GM21717 (cell line): ENCODE data around the gene PLCL1.
"Not testable (repeated sequence)": the region's sequence is repeated elsewhere in the genome, so short reads cannot be mapped to it uniquely, and the experiment has no call there.

Experiments used
- ATAC-seq: cut with Tn5 transposase; IDR thresholded peaks from one replicate; pipeline ENCODE4 v1.9.1; 2021; ENCODE audit warnings: mild to moderate bottlenecking, moderate library complexity; ENCODE audit not compliant: unreplicated experiment

PLCL1 gene

GRCh38 chr2:197809064-197809463, 4.7 kb downstream of the PLCL1 start:
- ATAC-seq: no peak

DNA sequence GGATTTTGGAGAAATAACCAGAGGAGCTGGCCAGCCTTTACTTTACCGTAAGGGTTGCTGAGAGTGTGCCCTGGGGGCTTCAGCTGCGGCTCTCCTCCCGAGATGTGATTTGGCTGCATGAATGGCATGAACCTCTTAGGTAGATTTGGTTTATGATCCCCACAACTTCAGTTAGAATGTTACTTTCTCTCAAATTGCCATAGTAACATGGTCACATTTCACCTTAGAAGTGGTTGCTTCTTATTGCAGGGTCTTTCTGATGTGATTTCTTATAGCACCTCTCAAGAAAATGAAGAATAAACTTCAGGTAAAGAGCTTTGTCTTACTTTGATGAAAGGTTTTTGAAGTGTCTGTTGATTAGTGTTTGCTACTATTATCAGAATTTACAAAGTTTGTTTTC, 5.6 kb downstream of the PLCL1 start:
- ATAC-seq: no peak

DNA sequence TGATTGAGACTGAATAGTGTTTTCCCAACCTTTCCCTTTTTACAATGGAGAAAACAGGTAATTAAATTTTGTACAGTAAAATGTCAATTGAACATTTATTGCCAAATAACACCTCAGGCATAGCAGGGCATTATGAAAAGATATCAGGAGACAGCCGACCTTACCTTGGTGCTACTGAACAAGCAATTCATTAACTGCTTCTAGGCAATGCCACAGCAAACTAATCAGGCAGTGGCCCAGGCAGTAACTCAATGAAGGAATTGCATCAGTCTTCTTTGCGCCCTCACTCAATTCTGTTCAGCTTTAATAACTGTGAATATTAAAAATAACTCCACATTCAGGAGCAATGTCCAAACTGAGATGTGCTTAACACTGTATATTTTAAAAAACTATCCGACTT, 6.1 kb downstream of the PLCL1 start:
- no peak for ATAC-seq

DNA sequence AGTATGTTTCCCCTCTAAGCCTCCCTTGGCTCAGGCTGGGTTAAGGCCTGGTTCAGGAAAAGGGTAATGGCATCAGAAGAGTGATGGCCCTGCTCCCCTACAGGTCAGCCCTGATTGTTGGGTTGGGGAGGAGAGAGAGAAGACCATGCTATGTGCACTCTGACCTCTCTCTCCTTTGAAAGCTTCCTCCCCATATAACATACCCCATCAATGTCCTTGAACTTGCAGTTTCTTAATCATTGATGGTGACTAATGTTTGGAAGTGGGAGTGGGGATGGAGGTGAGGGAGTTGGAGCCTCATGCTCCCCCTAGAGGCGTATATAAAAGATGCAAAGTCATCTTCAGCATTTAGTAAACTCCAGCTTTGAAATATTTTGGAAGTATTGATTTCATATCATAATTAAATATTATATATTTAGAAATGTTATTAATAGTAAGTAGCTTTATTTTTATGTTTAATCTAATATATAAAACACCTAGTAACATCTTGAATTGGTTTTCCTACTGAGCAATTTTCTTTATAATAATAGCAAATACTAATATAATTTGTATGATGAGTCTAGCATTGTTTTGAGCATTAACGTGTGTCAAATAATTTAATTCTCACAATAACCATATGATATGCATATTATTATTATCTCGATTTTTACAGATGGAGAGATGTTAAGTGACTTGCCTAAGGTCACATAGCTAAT, 8.8 kb downstream of the PLCL1 start:
- ATAC-seq: no peak

- ATAC-seq: no peak
Observed at GRCh38 chr2:197814526-197814925, 10.1 kb downstream of the PLCL1 start.

DNA sequence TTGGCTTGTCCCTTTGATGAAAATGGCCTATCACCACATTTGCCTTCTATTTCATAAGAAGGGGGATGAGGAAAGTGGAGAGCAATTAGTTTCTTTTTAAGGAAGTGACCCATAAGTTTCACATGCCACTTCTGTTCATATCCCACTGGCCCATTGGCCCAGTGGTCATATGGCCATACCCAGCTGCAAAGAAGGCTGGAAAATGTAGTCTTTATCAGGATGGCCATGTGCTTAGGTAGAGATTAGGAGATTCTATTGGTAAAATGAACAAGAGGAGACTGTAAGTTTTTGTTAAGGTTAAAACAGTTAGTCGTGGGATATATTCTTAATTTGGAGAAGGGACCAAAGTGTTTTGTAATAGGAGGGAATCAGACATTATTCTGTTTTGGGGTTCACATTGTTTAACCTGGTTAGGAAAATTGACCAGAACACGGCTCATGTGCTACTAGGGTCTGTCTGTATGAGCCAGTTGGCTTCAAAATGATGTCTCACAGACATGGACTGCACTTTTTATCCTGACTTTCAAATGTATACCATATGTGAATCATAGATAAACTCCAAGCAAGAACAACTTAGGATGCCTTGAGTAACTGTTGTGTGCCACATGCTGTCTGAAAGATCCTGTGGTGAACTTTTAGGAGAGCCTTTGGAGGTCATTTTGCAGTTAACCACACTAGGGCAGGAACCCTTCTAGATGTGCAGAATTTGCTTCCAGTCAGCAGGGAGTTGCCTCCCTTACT, 17.3 kb downstream of the PLCL1 start:
- no peak for ATAC-seq

GRCh38 chr2:197822333-197822732, 17.9 kb downstream of the PLCL1 start:
- no peak for ATAC-seq

- ATAC-seq: no peak
Observed at GRCh38 chr2:197827618-197828017, 23.2 kb downstream of the PLCL1 start.

DNA sequence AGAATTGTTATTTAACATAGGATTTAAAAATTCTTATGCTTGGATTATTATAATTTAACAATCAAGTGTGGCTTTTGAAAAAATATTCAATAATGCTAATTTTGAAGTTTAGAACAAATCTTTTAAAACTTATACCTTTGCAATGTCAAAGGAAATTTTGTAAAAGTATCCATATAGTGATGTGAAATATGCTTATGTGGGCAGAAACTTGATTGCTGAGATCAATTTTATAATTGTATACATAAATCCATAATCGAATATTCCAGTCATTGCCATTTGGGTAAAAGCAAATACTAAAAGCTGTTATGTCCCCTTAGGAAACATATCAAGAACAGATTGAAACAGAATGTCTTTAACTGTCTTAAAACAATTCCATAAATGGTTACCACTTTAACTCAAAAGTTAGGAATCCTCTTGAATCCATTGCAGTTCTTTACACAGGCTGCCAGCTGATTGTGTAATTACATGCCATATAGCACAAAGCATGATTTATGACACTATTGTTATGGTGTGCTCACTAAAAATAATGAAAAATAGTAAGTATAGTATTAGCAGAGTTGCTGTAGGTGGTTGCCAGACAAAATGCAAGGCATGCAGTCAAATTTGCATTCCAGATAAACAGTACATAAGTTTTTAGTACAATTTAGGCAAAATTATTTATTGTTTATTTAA, 24.2 kb downstream of the PLCL1 start:
- no peak for ATAC-seq

- not testable (repeated sequence) for ATAC-seq
Observed at GRCh38 chr2:197834771-197835170, 30.4 kb downstream of the PLCL1 start.

- ATAC-seq: no peak
Observed at GRCh38 chr2:197835293-197835692, 30.9 kb downstream of the PLCL1 start.

DNA sequence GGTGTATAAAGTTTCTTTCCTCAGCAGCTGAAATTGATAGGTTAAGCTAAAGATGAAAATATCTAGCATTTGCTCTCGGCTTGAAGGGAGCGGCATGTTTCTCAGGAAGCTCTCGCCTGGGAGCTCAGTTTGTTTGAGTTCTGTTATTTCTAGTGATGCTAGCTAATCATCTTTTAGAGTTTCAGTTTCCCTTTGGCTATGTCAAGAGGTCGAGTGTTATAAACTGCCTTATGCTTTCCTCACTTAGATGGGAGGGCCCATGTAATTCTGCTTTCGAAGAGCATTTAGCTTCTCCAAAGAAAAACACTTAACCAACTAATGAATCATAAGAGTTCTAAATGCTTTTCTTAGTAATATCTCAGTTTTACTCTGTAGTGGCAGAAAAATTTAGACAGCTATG, 33.6 kb downstream of the PLCL1 start:
- peak; percentile 98 for ATAC-seq

- peak; percentile 4 for ATAC-seq
Observed at GRCh38 chr2:197838579-197838978, 34.2 kb downstream of the PLCL1 start.

- no peak for ATAC-seq
Observed at GRCh38 chr2:197839327-197839726, 34.9 kb downstream of the PLCL1 start.

GRCh38 chr2:197839856-197840255, 35.5 kb downstream of the PLCL1 start:
- no peak for ATAC-seq

DNA sequence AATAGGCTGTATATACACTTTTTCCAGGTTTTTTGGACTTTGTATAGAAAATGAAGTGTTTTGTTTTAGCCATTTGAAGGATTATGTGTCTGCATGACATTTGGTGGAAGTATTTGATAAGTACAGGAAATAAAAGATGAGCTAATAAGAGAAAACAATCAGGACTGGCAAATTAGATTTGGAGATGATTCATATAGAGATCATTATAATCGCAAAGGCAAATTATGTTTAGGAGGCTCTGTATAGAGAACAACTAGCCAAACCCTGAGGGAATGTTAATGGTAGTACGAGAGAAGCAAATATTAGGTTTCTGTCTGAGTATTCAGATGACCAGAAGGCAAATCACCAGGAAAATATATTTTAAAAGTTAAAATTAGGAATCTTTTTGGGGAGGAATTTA, 41.7 kb downstream of the PLCL1 start:
- ATAC-seq: no peak

GRCh38 chr2:197846777-197847176, 42.4 kb downstream of the PLCL1 start:
- ATAC-seq: no peak

GRCh38 chr2:197847651-197848401, 43.4 kb downstream of the PLCL1 start:
- ATAC-seq: no peak

- ATAC-seq: no peak
Observed at GRCh38 chr2:197848602-197849001, 44.2 kb downstream of the PLCL1 start.

- no peak for ATAC-seq
Observed at GRCh38 chr2:197850882-197851450, 46.6 kb downstream of the PLCL1 start.

- no peak for ATAC-seq
Observed at GRCh38 chr2:197851451-197851850, 47.1 kb downstream of the PLCL1 start.
